HEK293 (cell line): Measurements from ENCODE around the gene DNMT3A.

ENCODE experiments used
- CTCF ChIA-PET: fragments of 350-600 bp; formaldehyde crosslinking; extraction: SDS; loops from one replicate; lab custom pipeline; 2021; ENCODE audit warnings: antibody characterized with exemption; lab: Yijun Ruan, JAX
- POLR2A ChIA-PET: fragments of 300-600 bp; formaldehyde crosslinking; extraction: SDS; loops from one replicate; lab custom pipeline; 2020; ENCODE audit warnings: antibody characterized with exemption, inconsistent platforms; lab: Yijun Ruan, JAX
- H3K27ac ChIP-seq: fragments of 200-500 bp; sonication (Bioruptor generic); 2 replicates; pipeline ENCODE4 v1.5.1; 2014; ENCODE audit warnings: low read depth, low read length, control low read depth, inconsistent platforms; ENCODE audit errors: extremely low read depth
- H3K36me3 ChIP-seq, 2 experiments: fragments of 200-500 bp in 1 of 2; sonication (Bioruptor generic) in 1 of 2; 1 replicate in 1 of 2; 2 replicates in 1 of 2; pipeline ENCODE4 v1.5.1; 2014 to 2017; ENCODE audit warnings: inconsistent platforms in 2 of 2, low read length in 2 of 2; ENCODE audit not compliant: control insufficient read depth in 2 of 2, insufficient read depth in 1 of 2
- H3K4me1 ChIP-seq: fragments of 200-500 bp; sonication (Bioruptor generic); 2 replicates; pipeline ENCODE4 v1.5.1; 2014; ENCODE audit warnings: mild to moderate bottlenecking, low read length, inconsistent platforms; ENCODE audit not compliant: control insufficient read depth, insufficient read depth
- H3K4me3 ChIP-seq: 2 replicates; pipeline ENCODE4 v1.5.1; 2011; ENCODE audit warnings: low read depth, mild to moderate bottlenecking, control low read depth, low read length, moderate library complexity
- H3K9me3 ChIP-seq: fragments of 200-500 bp; sonication (Bioruptor generic); 2 replicates; pipeline ENCODE4 v1.5.1; 2014; ENCODE audit warnings: low read depth, low read length, inconsistent platforms; ENCODE audit not compliant: control insufficient read depth, insufficient read depth
- EGR2 ChIP-seq: fragments of 450-650 bp; formaldehyde crosslinking; IDR thresholded peaks from 2 replicates; pipeline ENCODE4 v1.5.1; 2016; ENCODE audit warnings: low read depth, missing biosample characterization, missing genetic modification characterization
- OSR2 ChIP-seq: fragments of 450-650 bp; formaldehyde crosslinking; IDR thresholded peaks from 2 replicates; pipeline ENCODE4 v1.5.1; 2016; ENCODE audit warnings: missing biosample characterization, missing genetic modification characterization
- PRDM6 ChIP-seq: fragments of 450-650 bp; formaldehyde crosslinking; IDR thresholded peaks from 2 replicates; pipeline ENCODE4 v1.5.1; 2017; ENCODE audit warnings: missing biosample characterization, missing genetic modification characterization
- WT1 ChIP-seq: fragments of 450-650 bp; formaldehyde crosslinking; IDR thresholded peaks from 2 replicates; pipeline ENCODE4 v1.5.1; 2016; ENCODE audit warnings: missing biosample characterization, missing genetic modification characterization
- ZBTB10 ChIP-seq: fragments of 450-650 bp; formaldehyde crosslinking; IDR thresholded peaks from 2 replicates; pipeline ENCODE4 v1.5.1; 2016; ENCODE audit warnings: missing biosample characterization, missing genetic modification characterization
- ZFHX2 ChIP-seq: fragments of 450-650 bp; formaldehyde crosslinking; conservative IDR thresholded peaks from 2 replicates; pipeline ENCODE4 v1.5.1; 2016; ENCODE audit warnings: missing biosample characterization, missing genetic modification characterization
- ZNF133 ChIP-seq: fragments of 450-650 bp; formaldehyde crosslinking; IDR thresholded peaks from 2 replicates; pipeline ENCODE4 v1.5.1; 2016; ENCODE audit warnings: missing biosample characterization, missing genetic modification characterization
- ZNF155 ChIP-seq: fragments of 450-650 bp; formaldehyde crosslinking; IDR thresholded peaks from 2 replicates; pipeline ENCODE4 v1.5.1; 2016; ENCODE audit warnings: missing biosample characterization, missing genetic modification characterization
- ZNF157 ChIP-seq: fragments of 450-650 bp; formaldehyde crosslinking; IDR thresholded peaks from 2 replicates; pipeline ENCODE4 v1.5.1; 2016; ENCODE audit warnings: missing biosample characterization, missing genetic modification characterization
- ZNF169 ChIP-seq: fragments of 450-650 bp; formaldehyde crosslinking; IDR thresholded peaks from 2 replicates; pipeline ENCODE4 v1.5.1; 2016; ENCODE audit warnings: missing biosample characterization, missing genetic modification characterization
- ZNF266 ChIP-seq: fragments of 450-650 bp; formaldehyde crosslinking; IDR thresholded peaks from 2 replicates; pipeline ENCODE4 v1.5.1; 2016; ENCODE audit warnings: missing biosample characterization, missing genetic modification characterization, low read depth
- ZNF350 ChIP-seq: fragments of 450-650 bp; formaldehyde crosslinking; IDR thresholded peaks from 2 replicates; pipeline ENCODE4 v1.5.0; 2017; ENCODE audit warnings: missing biosample characterization, mild to moderate bottlenecking, missing genetic modification characterization
- ZNF362 ChIP-seq: fragments of 450-650 bp; formaldehyde crosslinking; IDR thresholded peaks from 2 replicates; pipeline ENCODE4 v1.5.1; 2016; ENCODE audit warnings: missing biosample characterization, missing genetic modification characterization
- ZNF600 ChIP-seq: fragments of 450-650 bp; formaldehyde crosslinking; IDR thresholded peaks from 2 replicates; pipeline ENCODE4 v1.5.1; 2016; ENCODE audit warnings: missing biosample characterization, missing genetic modification characterization
- ZNF654 ChIP-seq: fragments of 450-650 bp; formaldehyde crosslinking; IDR thresholded peaks from 2 replicates; pipeline ENCODE4 v1.5.1; 2016; ENCODE audit warnings: low read depth, missing biosample characterization, missing genetic modification characterization
- ZNF677 ChIP-seq: fragments of 450-650 bp; IDR thresholded peaks from 2 replicates; pipeline ENCODE4 v1.5.0; 2018; ENCODE audit warnings: missing biosample characterization, mild to moderate bottlenecking, missing genetic modification characterization, moderate library complexity
- ZNF701 ChIP-seq: fragments of 450-650 bp; formaldehyde crosslinking; IDR thresholded peaks from 2 replicates; pipeline ENCODE4 v1.5.1; 2016; ENCODE audit warnings: missing biosample characterization, missing genetic modification characterization
- ZSCAN16 ChIP-seq: fragments of 450-650 bp; formaldehyde crosslinking; IDR thresholded peaks from 2 replicates; pipeline ENCODE4 v1.5.1; 2016; ENCODE audit warnings: missing biosample characterization, missing genetic modification characterization
- ZSCAN4 ChIP-seq: fragments of 450-650 bp; formaldehyde crosslinking; IDR thresholded peaks from 2 replicates; pipeline ENCODE4 v1.5.1; 2017; ENCODE audit warnings: missing biosample characterization, missing genetic modification characterization
- ZXDB ChIP-seq: fragments of 450-650 bp; formaldehyde crosslinking; IDR thresholded peaks from 2 replicates; pipeline ENCODE4 v1.5.1; 2016; ENCODE audit warnings: missing biosample characterization, missing genetic modification characterization

Gene DNMT3A

GRCh38 chr2:25201794-25202193 is 139.9 kb downstream of the DNMT3A start:
- no peaks in the 10 kb centered on the region for H3K9me3 ChIP-seq
- ChIA-PET CTCF (no interaction called here), POLR2A (no interaction called here)

GRCh38 chr2:25201265-25201664 is 140.5 kb downstream of the DNMT3A start:
- CTCF ChIA-PET = no interaction called here
- Histone ChIP-seq H3K9me3 (no peaks in the 10 kb centered on the region), H3K27ac (no peak overlapping the region), H3K4me3 (no peak overlapping the region), H3K36me3 (no peaks in the 10 kb centered on the region), H3K4me1 (no peaks in the 10 kb centered on the region; the same call in 1 of the 2 replicates)
- POLR2A ChIA-PET = no interaction called here
- TF ChIP-seq ZNF133 (tag by site-specific recombination) (no peak), ZNF157 (no peak), ZNF654 (tag by site-specific recombination) (no peak), ZFHX2 (tag by site-specific recombination) (no peak), ZNF701 (tag by site-specific recombination) (no peak), EGR2 (no peak)

More at GRCh38 chr2:25201794-25202193, 139.9 kb downstream of the DNMT3A start:
- Histone ChIP-seq H3K4me3 (no peak overlapping the region), H3K4me1 (no peaks in the 10 kb centered on the region; the same call in 1 of the 2 replicates), H3K27ac (no peak overlapping the region), H3K36me3 (no peaks in the 10 kb centered on the region)
- no peak for TF ChIP-seq ZNF362 (tag by site-specific recombination)
- TF ChIP-seq ZNF155 = no peak
- no peak for TF ChIP-seq ZNF266 (tag by site-specific recombination)
- no peak for TF ChIP-seq ZXDB (tag by site-specific recombination)
- no peak for TF ChIP-seq ZNF677 (tag by site-specific recombination)
- no peak for TF ChIP-seq ZNF169 (tag by site-specific recombination)
- no peak for TF ChIP-seq ZNF654 (tag by site-specific recombination)
- no peak for TF ChIP-seq ZNF600 (tag by site-specific recombination)

GRCh38 chr2:25198576-25198975 is 143.1 kb downstream of the DNMT3A start:
- TF ChIP-seq PRDM6 (peak; percentile 27; the same call in 1 of the 2 replicates), WT1 (no peak)
- Histone ChIP-seq H3K9me3 (no peaks in the 10 kb centered on the region), H3K4me3 (no peak overlapping the region), H3K36me3 (no peaks in the 10 kb centered on the region), H3K4me1 (no peaks in the 10 kb centered on the region; the same call in 1 of the 2 replicates), H3K27ac (no peak overlapping the region)
- POLR2A ChIA-PET = no interaction called here
- CTCF ChIA-PET = no interaction called here

GRCh38 chr2:25198209-25198525 is 143.6 kb downstream of the DNMT3A start:
- CTCF ChIA-PET = interaction anchor here (1.8 kb wide), 1 partner anchor 788 kb away, joined by 6 read pairs; no protein-coding TSS in a partner anchor
- Histone ChIP-seq H3K27ac (no peak overlapping the region), H3K4me3 (no peak overlapping the region), H3K4me1 (no peaks in the 10 kb centered on the region; the same call in 1 of the 2 replicates), H3K9me3 (no peaks in the 10 kb centered on the region), H3K36me3 (no peaks in the 10 kb centered on the region)
- POLR2A ChIA-PET = no interaction called here
- no peak for TF ChIP-seq OSR2 (tag by site-specific recombination)
- TF ChIP-seq ZBTB10 (tag by site-specific recombination) = no peak
- TF ChIP-seq ZSCAN4 = no peak
- TF ChIP-seq ZSCAN16 (tag by site-specific recombination) = no peak
- no peak for TF ChIP-seq ZNF350 (tag by site-specific recombination)
